ENCODE results near the gene MUC5B. TPM values are rescaled to one million over a fixed set of nuclear protein-coding genes. Genes with fewer than 3 reads are reported as not detected.

The MUC5B gene
- total RNA-seq, 4 donors from 2014 or later: not detected

DNA sequence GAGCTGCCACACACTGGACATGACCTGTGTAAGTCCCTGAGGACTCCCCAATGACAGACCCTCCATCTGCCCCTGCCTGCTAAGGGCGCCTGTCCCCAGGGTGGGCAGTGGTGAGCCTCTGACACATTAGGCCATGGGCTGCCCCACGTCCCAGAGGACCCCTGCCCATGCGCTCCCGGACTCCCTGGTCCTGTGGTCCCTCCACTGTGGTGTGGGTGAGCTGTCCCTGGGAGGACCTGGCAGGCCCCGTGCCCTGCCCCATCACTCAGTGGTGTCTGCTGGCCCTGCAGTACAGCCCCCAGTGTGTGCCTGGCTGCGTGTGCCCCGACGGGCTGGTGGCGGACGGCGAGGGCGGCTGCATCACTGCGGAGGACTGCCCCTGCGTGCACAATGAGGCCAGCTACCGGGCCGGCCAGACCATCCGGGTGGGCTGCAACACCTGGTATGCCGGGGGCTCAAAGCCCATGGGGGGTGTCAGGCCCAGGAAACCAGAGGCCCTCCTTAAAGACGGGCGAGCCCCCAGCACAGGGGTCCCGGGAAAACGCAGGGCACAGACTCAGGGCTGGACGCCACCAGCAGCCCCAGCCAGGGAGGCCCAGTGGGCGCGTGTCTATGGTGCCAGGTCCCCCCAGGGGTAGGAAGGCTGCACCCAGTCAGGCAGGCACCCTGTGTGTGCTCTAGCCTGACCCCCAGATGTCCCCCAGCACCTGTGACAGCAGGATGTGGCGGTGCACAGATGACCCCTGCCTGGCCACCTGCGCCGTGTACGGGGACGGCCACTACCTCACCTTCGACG is 46.4 kb upstream of the MUC5B start:
- TF ChIP-seq, protein P1, sequence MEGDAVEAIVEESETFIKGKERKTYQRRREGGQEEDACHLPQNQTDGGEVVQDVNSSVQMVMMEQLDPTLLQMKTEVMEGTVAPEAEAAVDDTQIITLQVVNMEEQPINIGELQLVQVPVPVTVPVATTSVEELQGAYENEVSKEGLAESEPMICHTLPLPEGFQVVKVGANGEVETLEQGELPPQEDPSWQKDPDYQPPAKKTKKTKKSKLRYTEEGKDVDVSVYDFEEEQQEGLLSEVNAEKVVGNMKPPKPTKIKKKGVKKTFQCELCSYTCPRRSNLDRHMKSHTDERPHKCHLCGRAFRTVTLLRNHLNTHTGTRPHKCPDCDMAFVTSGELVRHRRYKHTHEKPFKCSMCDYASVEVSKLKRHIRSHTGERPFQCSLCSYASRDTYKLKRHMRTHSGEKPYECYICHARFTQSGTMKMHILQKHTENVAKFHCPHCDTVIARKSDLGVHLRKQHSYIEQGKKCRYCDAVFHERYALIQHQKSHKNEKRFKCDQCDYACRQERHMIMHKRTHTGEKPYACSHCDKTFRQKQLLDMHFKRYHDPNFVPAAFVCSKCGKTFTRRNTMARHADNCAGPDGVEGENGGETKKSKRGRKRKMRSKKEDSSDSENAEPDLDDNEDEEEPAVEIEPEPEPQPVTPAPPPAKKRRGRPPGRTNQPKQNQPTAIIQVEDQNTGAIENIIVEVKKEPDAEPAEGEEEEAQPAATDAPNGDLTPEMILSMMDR (IDR thresholded peaks at IDR 0.05): no peak
- no peak for TF ChIP-seq POLR2A (IDR thresholded peaks at IDR 0.05)
- intact Hi-C loops (cut with DNase I): no loop called here
- Histone ChIP-seq H3K4me3 (replicated peaks in 1 of 3) (no peak overlapping the region), H3K4me1 (no peaks in the 10 kb centered on the region), H3K36me3 (no peaks in the 10 kb centered on the region), H3K27me3 (no peaks in the 10 kb centered on the region), H3K27ac (no peak overlapping the region), H3K9me3 (no peaks in the 10 kb centered on the region)
- DNase-seq: no peak
- 80 to 88% methylated on average over 2 to 9 of the region's 32 CpGs for WGBS, 2 donors

DNA sequence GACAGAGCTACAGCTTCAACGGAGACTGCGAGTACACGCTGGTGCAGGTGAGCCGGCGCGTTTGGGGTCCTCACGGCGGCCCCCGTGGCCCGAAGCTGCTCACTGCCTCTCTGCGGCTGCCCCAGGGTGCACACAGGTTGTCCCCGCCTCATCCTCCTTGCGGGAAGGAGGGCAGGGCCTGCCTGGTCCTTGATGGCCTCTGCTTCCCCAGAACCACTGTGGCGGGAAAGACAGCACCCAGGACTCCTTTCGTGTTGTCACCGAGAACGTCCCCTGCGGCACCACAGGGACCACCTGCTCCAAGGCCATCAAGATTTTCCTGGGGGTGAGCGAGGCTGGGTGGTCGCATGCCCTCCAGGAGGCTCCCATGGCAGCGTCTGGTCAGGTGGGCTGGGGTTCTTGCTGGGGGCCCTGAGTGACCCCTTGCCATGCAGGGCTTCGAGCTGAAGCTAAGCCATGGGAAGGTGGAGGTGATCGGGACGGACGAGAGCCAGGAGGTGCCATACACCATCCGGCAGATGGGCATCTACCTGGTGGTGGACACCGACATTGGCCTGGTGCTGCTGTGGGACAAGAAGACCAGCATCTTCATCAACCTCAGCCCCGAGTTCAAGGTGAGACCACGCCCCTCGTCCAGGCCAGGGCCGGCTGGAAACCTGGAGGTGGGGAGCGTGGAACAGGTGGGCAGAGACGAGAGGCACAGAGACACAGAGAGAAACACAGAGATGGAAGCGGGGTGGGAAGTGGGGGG is 45.7 kb upstream of the MUC5B start:
- no peaks in the 10 kb centered on the region for H3K27me3 ChIP-seq
- 84 to 86% methylated on average over 14 to 32 of the region's 34 CpGs for WGBS, 2 donors
- no peak overlapping the region for H3K27ac ChIP-seq
- no peak for DNase-seq
- intact Hi-C loops (cut with DNase I): no loop called here
- no peaks in the 10 kb centered on the region for H3K9me3 ChIP-seq
- no peaks in the 10 kb centered on the region for H3K4me1 ChIP-seq
- no peaks in the 10 kb centered on the region for H3K36me3 ChIP-seq
- TF ChIP-seq POLR2A (IDR thresholded peaks at IDR 0.05): no peak
- TF ChIP-seq, protein P1 (IDR thresholded peaks at IDR 0.05): no peak
- no peak overlapping the region for H3K4me3 ChIP-seq (replicated peaks in 1 of 3)

DNA sequence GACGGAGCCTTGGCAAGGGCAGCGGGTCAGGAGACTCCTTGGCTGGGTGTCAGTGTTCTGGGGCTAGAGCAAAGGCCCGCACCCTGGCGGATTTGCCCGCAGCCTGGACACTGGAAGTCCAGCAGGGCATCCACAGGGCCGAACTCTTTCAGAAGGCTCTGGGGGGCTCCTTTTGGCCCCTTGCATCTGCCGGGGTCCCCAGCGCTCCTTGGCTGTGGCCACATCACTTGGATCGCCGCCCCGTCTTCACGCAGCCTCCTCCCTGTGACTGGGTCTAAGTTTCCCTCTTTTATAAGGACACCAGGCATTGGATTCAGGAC is 45.1 kb upstream of the MUC5B start:
- intact Hi-C loops (cut with DNase I): no loop called here
- Histone ChIP-seq H3K4me3 (replicated peaks in 1 of 3) (no peak overlapping the region), H3K9me3 (no peaks in the 10 kb centered on the region), H3K27me3 (no peaks in the 10 kb centered on the region), H3K27ac (no peak overlapping the region), H3K4me1 (no peaks in the 10 kb centered on the region), H3K36me3 (no peaks in the 10 kb centered on the region)
- DNase-seq: no peak
- TF ChIP-seq POLR2A (IDR thresholded peaks at IDR 0.05): no peak
- TF ChIP-seq, protein P1 (IDR thresholded peaks at IDR 0.05): no peak
- 88 to 90% methylated on average over 8 to 12 of the region's 12 CpGs for WGBS, 2 donors

DNA sequence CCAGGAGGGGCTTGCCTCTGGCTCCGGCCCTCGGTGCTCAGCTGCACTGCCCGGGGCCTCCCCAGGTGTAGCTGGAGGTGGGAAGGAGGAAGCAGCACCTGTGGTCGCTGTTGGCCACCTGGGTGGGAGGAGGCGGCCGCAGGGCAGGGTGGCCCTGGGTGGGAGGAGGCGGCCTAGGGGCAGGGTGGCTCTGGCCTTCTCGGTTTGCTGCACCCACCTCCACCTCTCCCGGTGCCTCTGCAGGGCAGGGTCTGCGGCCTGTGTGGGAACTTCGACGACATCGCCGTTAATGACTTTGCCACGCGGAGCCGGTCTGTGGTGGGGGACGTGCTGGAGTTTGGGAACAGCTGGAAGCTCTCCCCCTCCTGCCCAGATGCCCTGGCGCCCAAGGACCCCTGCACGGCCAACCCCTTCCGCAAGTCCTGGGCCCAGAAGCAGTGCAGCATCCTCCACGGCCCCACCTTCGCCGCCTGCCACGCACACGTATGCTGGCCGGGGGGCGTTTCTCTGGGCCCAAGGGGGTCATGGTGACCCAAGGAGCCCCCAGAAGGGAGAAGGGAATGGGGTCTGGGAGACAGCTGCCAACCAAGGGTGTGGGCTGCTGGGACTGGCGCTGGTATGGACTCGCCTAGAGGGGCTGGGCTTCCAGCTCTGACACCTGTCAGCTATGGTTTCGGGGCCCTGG is 44.5 kb upstream of the MUC5B start:
- 87 to 91% methylated on average over 24 to 29 of the region's 31 CpGs for WGBS, 2 donors
- H3K36me3 ChIP-seq: no peaks in the 10 kb centered on the region
- no peaks in the 10 kb centered on the region for H3K4me1 ChIP-seq
- no peak overlapping the region for H3K27ac ChIP-seq
- intact Hi-C loops (cut with DNase I): no loop called here
- H3K9me3 ChIP-seq: no peaks in the 10 kb centered on the region
- no peak for DNase-seq
- H3K27me3 ChIP-seq: no peaks in the 10 kb centered on the region
- TF ChIP-seq POLR2A (IDR thresholded peaks at IDR 0.05): no peak
- TF ChIP-seq, protein P1 (IDR thresholded peaks at IDR 0.05): no peak
- no peak overlapping the region for H3K4me3 ChIP-seq (replicated peaks in 1 of 3)
